ENCODE measurements around the gene TUBB2B.
A peak's percentile ranks its signal among the peaks of the same experiment; 100 is the strongest.
"Not testable (repeated sequence)": the region's sequence is repeated elsewhere in the genome, so short reads cannot be mapped to it uniquely, and the experiment has no call there.

Gene TUBB2B

DNA sequence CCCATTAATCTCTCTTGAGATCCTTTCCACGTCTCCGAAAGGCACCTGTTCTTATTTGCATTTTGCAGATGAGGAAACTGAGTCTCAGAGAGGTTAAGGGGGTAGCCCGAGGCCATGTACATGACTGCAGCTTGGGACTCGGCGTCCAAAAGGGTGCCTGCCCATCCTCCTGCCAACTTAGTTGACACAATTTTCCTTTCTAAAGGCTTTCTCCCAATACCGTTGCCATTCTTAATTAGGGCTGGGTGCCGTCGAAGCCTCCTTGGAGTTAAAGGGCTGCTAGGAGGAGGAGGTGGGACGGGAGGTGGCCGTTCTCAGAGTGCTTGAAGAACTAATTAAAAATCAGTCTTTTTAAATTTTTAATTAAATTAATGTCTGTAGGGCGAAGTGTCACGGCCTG lies 30.7 kb upstream of the TUBB2B start:
- no peak for DNase-seq (ENCODE audit: low spot score)

DNA sequence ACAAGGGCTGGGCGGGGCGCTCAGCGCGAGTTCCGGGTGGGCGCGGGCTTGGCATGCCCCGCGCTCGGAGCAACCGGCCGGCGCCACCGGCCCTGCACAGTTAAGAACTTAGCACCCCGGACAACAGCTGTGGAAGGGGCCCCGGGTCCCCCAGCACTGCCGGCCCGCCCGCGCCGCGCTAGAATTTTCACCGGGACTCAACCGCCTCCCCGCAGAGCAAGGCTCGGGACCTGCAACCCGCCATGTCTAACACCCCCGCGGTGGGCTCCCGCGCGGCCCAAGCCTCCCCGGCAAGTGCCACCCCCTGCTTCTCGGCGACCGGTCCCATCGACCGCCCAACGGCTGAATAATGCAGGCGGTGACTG lies 26.1 kb upstream of the TUBB2B start:
- no peak for DNase-seq (ENCODE audit: low spot score)

DNA sequence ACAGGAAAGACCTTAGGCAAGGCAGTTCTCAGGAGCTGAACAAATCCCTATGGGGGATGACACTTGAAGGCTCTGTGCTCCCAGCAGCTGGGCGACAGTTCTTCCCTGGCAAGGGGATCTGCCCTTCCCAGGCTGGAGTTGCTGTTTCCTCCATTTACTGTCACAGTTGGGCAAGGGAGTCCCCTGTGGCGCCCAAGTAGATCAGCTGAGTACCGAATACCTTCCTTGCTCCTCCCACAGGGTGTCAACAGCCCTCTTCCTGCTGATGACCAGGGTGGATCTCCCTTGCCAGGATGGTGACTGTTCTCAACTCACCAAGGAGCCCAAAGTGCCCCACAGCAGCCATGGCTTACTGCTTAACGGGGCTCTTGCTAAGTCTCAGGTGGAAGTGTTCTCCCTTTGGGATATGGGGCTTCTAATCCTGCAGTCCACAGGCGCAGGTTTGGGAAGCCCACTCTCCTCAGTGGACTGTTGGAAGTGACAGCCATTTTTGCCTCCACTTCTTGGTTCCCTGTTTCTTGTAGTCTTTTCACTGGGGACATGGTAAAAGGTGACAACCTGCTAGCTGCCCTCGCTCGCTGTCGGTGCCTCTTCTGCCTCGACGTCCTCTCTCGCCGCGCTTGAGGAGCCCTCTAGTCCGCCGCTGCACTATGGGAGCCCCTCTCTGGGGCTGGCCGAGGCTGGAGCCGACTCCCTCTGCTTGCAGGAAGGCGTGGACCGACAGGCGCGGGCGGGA lies 25.6 kb upstream of the TUBB2B start:
- DNase-seq (ENCODE audit: low spot score), result no peak

DNA sequence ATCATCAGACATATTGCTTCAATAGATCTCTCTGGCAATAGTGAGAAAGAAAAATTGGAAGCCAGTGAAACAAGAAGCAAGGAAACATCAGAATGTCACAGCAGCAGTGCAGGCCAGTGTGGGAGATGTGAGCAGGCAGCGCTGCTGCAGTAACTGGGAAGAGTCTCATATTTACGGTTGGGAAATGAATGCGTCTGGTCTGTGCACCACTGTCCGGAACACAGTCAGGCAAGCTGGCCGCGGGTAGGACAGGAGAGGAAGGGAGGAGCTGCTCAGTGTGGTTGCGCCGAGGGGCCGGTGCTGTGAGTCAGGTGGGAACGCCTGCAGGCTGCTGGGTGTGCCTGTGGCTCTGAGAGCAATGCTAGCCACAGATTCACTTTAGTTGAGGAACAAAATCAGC lies 24.9 kb upstream of the TUBB2B start:
- DNase-seq (ENCODE audit: low spot score), result no peak

- DNase-seq (ENCODE audit: low spot score), result peak; percentile 83
Measured at GRCh38 chr6:3251462-3252314, 24.2 kb upstream of the TUBB2B start.

GRCh38 chr6:3250231-3250675 lies 22.8 kb upstream of the TUBB2B start:
- DNase-seq (ENCODE audit: low spot score), result no peak

- no peak for DNase-seq (ENCODE audit: low spot score)
Measured at GRCh38 chr6:3249821-3250220, 22.4 kb upstream of the TUBB2B start.

- no peak for DNase-seq (ENCODE audit: low spot score)
Measured at GRCh38 chr6:3247255-3248146, 20.0 kb upstream of the TUBB2B start.

GRCh38 chr6:3245216-3245615 lies 17.8 kb upstream of the TUBB2B start:
- no peak for DNase-seq (ENCODE audit: low spot score)

DNA sequence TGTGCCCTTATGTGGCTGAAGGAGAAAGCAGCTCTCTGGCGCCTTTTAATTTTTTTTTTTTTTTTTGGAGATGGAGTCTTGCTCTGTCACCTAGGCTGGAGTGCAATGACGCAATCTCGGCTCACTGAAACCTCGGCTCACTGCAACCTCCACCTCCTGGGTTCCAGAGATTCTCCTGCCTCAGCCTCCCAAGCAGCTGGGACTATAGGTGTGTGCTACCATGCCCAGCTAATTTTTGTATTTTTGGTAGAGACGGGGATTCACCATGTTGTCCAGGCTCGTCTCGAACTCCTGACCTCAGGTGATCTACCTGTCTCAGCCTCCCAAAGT lies 17.3 kb upstream of the TUBB2B start:
- DNase-seq (ENCODE audit: low spot score), result not testable (repeated sequence)

- DNase-seq (ENCODE audit: low spot score), result no peak
Measured at GRCh38 chr6:3244003-3244831, 16.8 kb upstream of the TUBB2B start.

GRCh38 chr6:3242768-3243167 lies 15.3 kb upstream of the TUBB2B start:
- DNase-seq (ENCODE audit: low spot score), result no peak

DNA sequence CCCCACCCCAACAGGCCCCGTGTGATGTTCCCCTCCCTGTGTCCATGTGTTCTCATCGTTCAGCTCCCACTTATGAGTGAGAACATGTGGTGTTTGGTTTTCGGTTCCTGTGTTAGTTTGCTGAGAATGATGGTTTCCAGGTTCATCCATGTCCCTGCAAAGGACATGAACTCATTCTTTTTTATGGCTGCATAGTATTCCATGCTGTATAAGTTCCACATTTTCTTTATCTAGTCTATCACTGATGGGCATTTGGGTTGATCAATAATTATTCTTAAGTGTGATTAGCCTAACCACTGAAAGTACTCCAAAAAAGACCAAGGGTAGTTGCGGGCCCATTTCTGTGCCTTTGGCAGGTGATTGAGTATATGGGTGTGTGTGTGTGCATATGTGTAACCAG lies 14.3 kb upstream of the TUBB2B start:
- not testable (repeated sequence) for DNase-seq (ENCODE audit: low spot score)

- no peak for DNase-seq (ENCODE audit: low spot score)
Measured at GRCh38 chr6:3240595-3240994, 13.1 kb upstream of the TUBB2B start.

DNA sequence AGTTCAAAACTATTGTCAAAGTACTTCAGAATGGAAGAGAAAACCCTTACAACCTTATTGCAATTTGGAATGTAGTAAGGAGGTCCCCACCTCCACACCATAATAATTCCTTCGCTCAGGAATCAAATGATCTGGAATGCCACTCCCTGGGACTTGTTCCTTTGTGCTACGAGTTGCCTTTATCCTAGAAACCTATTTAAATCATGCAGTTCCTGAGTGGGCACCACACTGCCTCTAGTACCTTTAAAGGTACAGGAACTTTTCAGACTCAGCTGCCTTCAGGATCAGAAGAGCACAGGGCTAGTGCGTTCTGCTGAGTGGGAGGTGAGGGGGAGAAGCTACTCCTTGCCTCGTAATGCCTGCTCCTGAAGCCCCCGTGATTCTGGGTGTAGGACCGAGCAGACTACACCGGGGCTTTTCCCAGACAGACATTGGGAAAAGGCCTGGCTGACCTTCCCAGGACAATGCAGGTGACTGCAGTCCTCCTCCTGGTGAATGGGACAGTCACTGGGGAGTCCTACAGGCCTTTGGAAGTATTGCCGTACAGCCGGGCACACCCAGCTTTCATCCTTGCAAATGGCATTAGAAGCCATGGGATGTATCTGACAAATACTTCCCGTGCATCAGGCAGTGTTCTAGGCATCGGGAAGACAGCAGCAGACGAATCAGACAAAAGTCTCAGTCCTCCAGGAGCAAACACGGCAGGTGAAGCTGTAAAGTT lies 11.8 kb upstream of the TUBB2B start:
- DNase-seq (ENCODE audit: low spot score), result no peak

- no peak for DNase-seq (ENCODE audit: low spot score)
Measured at GRCh38 chr6:3237761-3238662, 10.6 kb upstream of the TUBB2B start.

DNA sequence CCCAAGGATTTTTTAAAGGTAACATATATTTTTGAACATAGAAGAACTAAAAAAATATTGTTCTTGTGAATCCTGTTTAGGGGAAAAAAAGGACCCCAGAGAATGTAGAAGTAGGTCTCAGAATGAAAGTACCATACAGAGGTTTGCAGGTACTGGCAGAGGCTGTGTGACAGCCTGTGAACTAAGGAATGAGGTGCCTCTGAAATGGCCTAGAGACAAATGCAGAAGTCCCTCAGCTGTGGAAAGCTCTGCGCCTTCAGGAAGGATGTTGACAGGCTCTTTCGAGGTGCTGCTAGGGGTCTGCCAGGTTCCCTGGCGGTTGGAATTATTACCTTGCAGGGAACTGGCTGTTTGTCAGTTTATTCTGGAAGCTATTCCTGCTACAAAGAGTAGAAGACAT lies 8.6 kb upstream of the TUBB2B start:
- no peak for DNase-seq (ENCODE audit: low spot score)

- DNase-seq (ENCODE audit: low spot score), result no peak
Measured at GRCh38 chr6:3235486-3235885, 8.0 kb upstream of the TUBB2B start.

- DNase-seq (ENCODE audit: low spot score), result no peak
Measured at GRCh38 chr6:3233904-3234303, 6.5 kb upstream of the TUBB2B start.

DNA sequence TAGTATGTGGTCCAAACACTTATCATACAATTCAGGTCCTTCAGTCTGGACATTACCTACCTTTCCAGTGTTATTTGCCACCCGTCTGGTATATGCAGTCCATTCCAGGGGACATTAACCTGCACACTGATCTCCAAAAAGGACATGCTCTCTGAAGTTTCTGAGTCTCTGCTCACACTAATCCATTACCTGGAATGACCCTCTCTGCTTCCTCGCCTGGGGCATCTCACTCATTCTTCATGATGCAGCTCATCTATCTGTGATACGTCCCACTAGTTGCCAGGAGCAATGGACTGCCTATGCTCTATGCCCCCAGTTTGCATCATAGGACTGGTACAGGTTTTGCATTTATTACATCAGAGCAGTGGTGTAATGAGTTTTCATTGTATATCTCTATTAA lies 5.9 kb upstream of the TUBB2B start:
- no peak for DNase-seq (ENCODE audit: low spot score)

Data from activated CD4-positive, alpha-beta T cell treated with anti-CD3 and anti-CD28 coated beads, Interleukin-2, Interleukin-4, amounts not matched to agents 100 ng/mL and 50 ng/mL, durations not matched to agents 16 hours and 8 hours (primary cell).